SH-SY5Y (cell line): ENCODE data around the gene PRKCB.

ENCODE experiments used
- GATA2 ChIP-seq: IDR thresholded peaks from 2 replicates; pipeline ENCODE4 v1.6.1; 2011; ENCODE audit warnings: mild to moderate bottlenecking, low read depth, low read length
- GATA3 ChIP-seq: IDR thresholded peaks from 2 replicates; pipeline ENCODE4 v1.6.1; 2011; ENCODE audit warnings: low read depth, mild to moderate bottlenecking, low read length, moderate library complexity

GRCh38 chr16:24013054-24013636, 177.4 kb downstream of the PRKCB start:
- no peak for TF ChIP-seq GATA2
- TF ChIP-seq GATA3 = no peak
